Activated CD4-positive, alpha-beta T cell treated with anti-CD3 and anti-CD28 coated beads, Interleukin-2, amount 10 ng/mL, durations not matched to agents 7 days and 5 days (primary cell): ENCODE results near the gene RARG. TPM values are rescaled to one million over a fixed set of nuclear protein-coding genes. Genes with fewer than 3 reads are reported as not detected.
"Not testable (repeated sequence)": the region's sequence is repeated elsewhere in the genome, so short reads cannot be mapped to it uniquely, and the experiment has no call there.

Experiments used
- CTCF ChIA-PET: fragments of 350-600 bp; sonication (Branson Sonifier 250); formaldehyde crosslinking; loops from one replicate; lab custom pipeline; 2021; ENCODE audit warnings: antibody characterized with exemption; lab: Charles Lee
- POLR2A ChIA-PET: fragments of 350-600 bp; sonication (Branson Sonifier 250); formaldehyde crosslinking; loops from one replicate; lab custom pipeline; 2021; ENCODE audit warnings: antibody characterized with exemption; lab: Charles Lee
- DNase-seq: peaks from one replicate; pipeline ENCODE4 v3.0.0-alpha.2; 2020
- H3K27ac Mint-ChIP-seq: one replicate; pipeline ENCODE4 v1.8.0; 2021; ENCODE audit warnings: mild to moderate bottlenecking, moderate library complexity, mixed read lengths
- H3K27me3 Mint-ChIP-seq: one replicate; pipeline ENCODE4 v1.8.0; 2021; ENCODE audit warnings: mixed read lengths
- H3K36me3 Mint-ChIP-seq: one replicate; pipeline ENCODE4 v1.8.0; 2021; ENCODE audit warnings: low read depth, mixed read lengths
- H3K4me1 Mint-ChIP-seq: one replicate; pipeline ENCODE4 v1.8.0; 2021; ENCODE audit warnings: mixed read lengths
- H3K4me3 Mint-ChIP-seq: one replicate; pipeline ENCODE4 v1.8.0; 2021; ENCODE audit warnings: mild to moderate bottlenecking, moderate library complexity, mixed read lengths
- H3K9me3 Mint-ChIP-seq: one replicate; pipeline ENCODE4 v1.8.0; 2021; ENCODE audit warnings: mixed read lengths
- total RNA-seq, 2 experiments: library from RNA; stranded (reverse); gene quantifications; one replicate each; pipeline ENCODE4 v1.2.3, GENCODE V29; 2021

The RARG gene
- total RNA-seq, 2 experiments from 2014 or later, result 58.3 to 59.7 TPM

DNA sequence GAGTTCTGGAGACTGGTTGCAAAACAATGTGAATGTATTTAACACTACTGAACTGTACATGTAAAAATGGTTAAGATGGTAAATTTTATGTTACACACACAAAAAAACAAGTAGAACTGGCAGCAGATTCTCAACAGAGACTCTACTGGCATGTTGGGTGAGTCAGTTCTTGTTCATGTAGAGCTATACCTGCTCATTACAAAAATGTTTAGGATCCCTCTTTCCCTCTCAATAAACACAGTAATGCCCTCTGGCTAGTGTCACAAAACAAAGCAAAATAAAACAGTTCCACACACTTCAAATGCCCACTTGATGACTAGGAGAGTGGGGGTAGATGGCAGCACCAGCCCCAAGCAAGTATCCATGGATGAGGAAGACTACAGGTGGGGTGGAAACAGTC is 65.2 kb downstream of the RARG start:
- ChIA-PET CTCF (interaction anchor here (0.6 to 1.0 kb wide), 4 partner anchors 23 to 229 kb away, joined by 3 to 4 read pairs (median 3); no protein-coding TSS in a partner anchor), POLR2A (no interaction called here)
- DNase-seq, result no peak
- H3K9me3 Mint-ChIP-seq, result no peaks in the 10 kb centered on the region
- no peaks in the 10 kb centered on the region for H3K4me1 Mint-ChIP-seq
- H3K36me3 Mint-ChIP-seq, result peaks cover 2% of the 10 kb centered on the region
- no peaks in the 10 kb centered on the region for H3K27me3 Mint-ChIP-seq
- H3K4me3 Mint-ChIP-seq, result no peak overlapping the region
- H3K27ac Mint-ChIP-seq, result no peak overlapping the region

DNA sequence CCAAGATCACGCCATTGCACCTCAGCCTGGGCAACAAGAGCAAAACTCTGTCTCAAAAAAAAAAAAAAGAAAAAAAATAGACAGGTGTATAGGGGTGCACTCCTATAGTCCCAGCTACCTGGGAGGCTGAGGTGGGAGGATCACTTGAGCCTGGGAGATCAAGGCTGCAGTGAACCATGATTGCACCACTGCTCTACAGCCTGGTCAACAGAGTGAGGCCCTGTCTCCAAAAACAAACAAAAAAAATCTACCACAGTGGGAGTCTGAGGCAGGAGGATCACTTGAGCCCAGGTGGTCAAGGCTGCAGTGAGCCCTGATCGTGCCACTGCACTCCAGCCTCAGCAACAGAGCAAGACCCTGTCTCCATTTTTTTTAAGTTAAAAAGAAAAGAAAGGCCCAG is 69.0 kb downstream of the RARG start:
- POLR2A ChIA-PET, result interaction anchor here (0.7 kb wide), 1 partner anchor 34 kb away, joined by 4 read pairs; no protein-coding TSS in a partner anchor
- not testable (repeated sequence) for H3K36me3 Mint-ChIP-seq, H3K9me3 Mint-ChIP-seq, H3K27ac Mint-ChIP-seq, H3K27me3 Mint-ChIP-seq, H3K4me3 Mint-ChIP-seq, H3K4me1 Mint-ChIP-seq, DNase-seq
- CTCF ChIA-PET, result interaction anchor here (0.6 to 5.1 kb wide), 4 partner anchors 9 to 159 kb away, joined by 3 to 33 read pairs (median 16); partner anchors contain the start of genes AAAS, CSAD and ZNF740

DNA sequence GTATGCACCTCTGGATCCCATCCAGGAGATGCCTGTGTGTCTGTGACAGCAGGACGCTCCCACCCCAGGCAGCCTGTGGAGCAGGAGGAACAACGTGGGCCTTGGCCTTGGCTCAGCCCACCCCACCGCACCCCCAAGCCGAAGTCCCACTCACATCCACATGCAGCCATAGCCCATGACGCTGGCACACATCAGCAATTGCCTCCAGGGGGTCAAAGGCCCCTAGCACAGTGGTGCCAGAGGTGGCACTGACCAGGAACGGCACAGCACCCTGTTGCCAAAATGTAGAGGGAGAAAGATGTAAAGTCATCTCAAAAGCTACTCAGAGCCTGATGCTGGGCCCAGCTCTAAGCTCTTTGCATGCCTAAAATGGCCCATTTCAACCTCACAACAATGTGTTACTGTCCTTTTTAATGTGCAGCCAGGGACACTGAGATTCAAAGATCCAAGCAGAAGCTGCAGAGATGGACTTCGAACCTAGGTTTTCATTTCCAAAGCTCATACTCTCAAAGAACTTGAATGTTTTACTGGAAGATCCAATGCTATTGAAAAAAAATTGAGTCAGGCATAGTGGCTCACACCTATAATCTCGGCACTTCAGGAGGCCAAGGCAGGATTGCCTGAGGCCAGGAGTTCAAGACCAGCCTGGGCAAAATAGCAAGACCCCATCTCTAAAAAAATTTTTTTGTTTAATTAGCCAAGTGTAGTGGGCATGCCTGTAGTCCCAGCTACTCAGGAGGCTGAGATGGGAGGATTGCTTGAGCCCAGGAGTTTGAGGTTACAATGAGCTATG is 70.7 kb downstream of the RARG start:
- no peak for DNase-seq
- Mint-ChIP-seq H3K36me3 (peaks cover 2% of the 10 kb centered on the region), H3K9me3 (no peaks in the 10 kb centered on the region), H3K27ac (no peak overlapping the region), H3K4me1 (peaks cover 9% of the 10 kb centered on the region), H3K27me3 (no peaks in the 10 kb centered on the region), H3K4me3 (no peak overlapping the region)
- ChIA-PET CTCF (interaction anchor here (0.8 to 5.1 kb wide), 11 partner anchors 11 to 160 kb away, joined by 3 to 33 read pairs (median 5); partner anchors contain the start of genes AAAS, CSAD, EIF4B and ZNF740), POLR2A (no interaction called here)

DNA sequence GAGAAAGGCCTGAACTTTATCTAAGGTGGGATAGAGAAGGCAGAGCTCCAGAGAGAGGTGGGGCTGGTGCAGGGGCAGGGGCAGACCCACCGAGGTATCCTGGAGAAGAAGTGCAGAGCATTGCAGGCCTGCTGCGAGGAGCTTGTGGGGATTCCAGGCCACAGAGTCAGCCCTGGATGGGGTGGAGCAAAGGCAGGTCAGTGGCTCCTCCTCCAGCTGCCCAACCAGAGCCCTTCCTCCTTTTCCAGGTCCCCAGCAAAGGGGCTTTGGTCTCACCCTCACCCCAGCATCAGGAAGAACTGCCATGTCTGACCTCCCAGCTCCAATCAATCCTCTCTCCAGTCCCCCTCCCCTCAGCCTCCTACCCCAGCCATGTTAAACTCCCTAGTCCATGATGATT is 71.3 kb downstream of the RARG start:
- POLR2A ChIA-PET, result no interaction called here
- H3K36me3 Mint-ChIP-seq, result peaks cover 2% of the 10 kb centered on the region
- no peaks in the 10 kb centered on the region for H3K27me3 Mint-ChIP-seq
- no peak overlapping the region for H3K4me3 Mint-ChIP-seq
- CTCF ChIA-PET, result interaction anchor here (0.7 to 5.1 kb wide), 24 partner anchors 12 to 163 kb away, joined by 3 to 33 read pairs (median 5); partner anchors contain the start of genes AAAS, CSAD, EIF4B and ITGB7
- H3K4me1 Mint-ChIP-seq, result peaks cover 9% of the 10 kb centered on the region
- no peak for DNase-seq
- H3K27ac Mint-ChIP-seq, result no peak overlapping the region
- no peaks in the 10 kb centered on the region for H3K9me3 Mint-ChIP-seq

Other genes with a start within 250 kb of the RARG start
- gene EIF4B, start 225.8 kb downstream of the RARG start, total RNA-seq, result 100 to 1,000 TPM; 385 to 474 TPM
- 1 to 10 TPM in 1 of 2 experiments, under 1 TPM in 1; 0.92 to 1.8 TPM for gene TNS2, start 182.1 kb downstream of the RARG start, total RNA-seq
- 10 to 100 TPM; 19.0 to 20.2 TPM for gene SPRYD3, start 152.8 kb downstream of the RARG start, total RNA-seq
- gene IGFBP6, start 134.5 kb downstream of the RARG start, total RNA-seq, result under 1 TPM in 1 of 2 experiments, not detected in 1; 0.37 TPM
- 1 to 10 TPM; 1.0 to 1.7 TPM for gene SOAT2, start 128.7 kb downstream of the RARG start, total RNA-seq
- gene ZNF740, start 51.5 kb downstream of the RARG start, total RNA-seq, result 10 to 100 TPM; 38.9 to 44.1 TPM
- 10 to 100 TPM; 33.3 to 34.7 TPM for gene CSAD, start 51.3 kb downstream of the RARG start, total RNA-seq
- gene ITGB7, start 25.0 kb downstream of the RARG start, total RNA-seq, result 100 to 1,000 TPM; 621 to 702 TPM
- 100 to 1,000 TPM; 107 to 125 TPM for gene ESPL1, start 36.1 kb upstream of the RARG start, total RNA-seq
- gene PFDN5, start 63.3 kb upstream of the RARG start, total RNA-seq, result 100 to 1,000 TPM; 305 to 335 TPM
- gene MYG1, start 67.5 kb upstream of the RARG start, total RNA-seq, result 10 to 100 TPM; 47.9 to 56.4 TPM
- 10 to 100 TPM; 59.1 to 63.0 TPM for gene AAAS, start 89.4 kb upstream of the RARG start, total RNA-seq
- not detected for gene SP7, start 104.1 kb upstream of the RARG start, total RNA-seq
- 10 to 100 TPM; 94.8 to 99.3 TPM for gene SP1, start 148.0 kb upstream of the RARG start, total RNA-seq
- not detected for gene AMHR2, start 191.6 kb upstream of the RARG start, total RNA-seq
- gene PRR13, start 209.5 kb upstream of the RARG start, total RNA-seq, result 100 to 1,000 TPM; 223 to 229 TPM
- 100 to 1,000 TPM; 882 to 943 TPM for gene PCBP2, start 219.9 kb upstream of the RARG start, total RNA-seq